Fibroblast of mammary gland (primary cell): ENCODE measurements around the gene CHRNA5.
"Not testable (repeated sequence)": the region's sequence is repeated elsewhere in the genome, so short reads cannot be mapped to it uniquely, and the experiment has no call there.

ENCODE experiments used
- DNase-seq: peaks from one replicate; pipeline ENCODE4 v3.0.0-alpha.2; 2010; ENCODE audit warnings: low read depth
- H3K4me3 ChIP-seq: 2 replicates; pipeline ENCODE4 v1.5.1; 2011; ENCODE audit warnings: low read depth, mild to moderate bottlenecking, low read length, moderate library complexity; ENCODE audit not compliant: control insufficient read depth
- TF ChIP-seq, protein P1 (sequence below): conservative IDR thresholded peaks from 2 replicates; pipeline ENCODE4 v1.5.1; 2011; ENCODE audit warnings: low read depth, low read length, inconsistent platforms; ENCODE audit not compliant: control insufficient read depth, insufficient read depth

The CHRNA5 gene

DNA sequence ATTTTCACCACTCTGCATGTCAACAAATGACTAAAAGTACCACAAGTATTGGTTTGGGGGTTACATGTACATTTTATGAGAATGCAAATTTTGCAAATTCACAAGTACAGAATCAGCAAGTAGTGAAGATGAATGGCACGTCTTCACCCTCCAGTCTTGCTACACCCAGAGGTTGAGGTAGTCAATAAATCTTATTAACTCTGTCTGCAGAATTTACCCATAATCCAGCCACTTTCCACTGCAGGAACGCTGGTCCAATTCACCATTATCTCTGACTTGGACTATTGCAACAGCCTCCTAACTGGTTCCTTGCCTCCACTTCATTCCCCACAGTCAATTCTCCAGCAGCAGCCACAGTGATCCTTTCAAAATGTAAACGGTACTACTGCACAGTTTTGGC lies 14.5 kb upstream of the CHRNA5 start:
- TF ChIP-seq, protein P1, sequence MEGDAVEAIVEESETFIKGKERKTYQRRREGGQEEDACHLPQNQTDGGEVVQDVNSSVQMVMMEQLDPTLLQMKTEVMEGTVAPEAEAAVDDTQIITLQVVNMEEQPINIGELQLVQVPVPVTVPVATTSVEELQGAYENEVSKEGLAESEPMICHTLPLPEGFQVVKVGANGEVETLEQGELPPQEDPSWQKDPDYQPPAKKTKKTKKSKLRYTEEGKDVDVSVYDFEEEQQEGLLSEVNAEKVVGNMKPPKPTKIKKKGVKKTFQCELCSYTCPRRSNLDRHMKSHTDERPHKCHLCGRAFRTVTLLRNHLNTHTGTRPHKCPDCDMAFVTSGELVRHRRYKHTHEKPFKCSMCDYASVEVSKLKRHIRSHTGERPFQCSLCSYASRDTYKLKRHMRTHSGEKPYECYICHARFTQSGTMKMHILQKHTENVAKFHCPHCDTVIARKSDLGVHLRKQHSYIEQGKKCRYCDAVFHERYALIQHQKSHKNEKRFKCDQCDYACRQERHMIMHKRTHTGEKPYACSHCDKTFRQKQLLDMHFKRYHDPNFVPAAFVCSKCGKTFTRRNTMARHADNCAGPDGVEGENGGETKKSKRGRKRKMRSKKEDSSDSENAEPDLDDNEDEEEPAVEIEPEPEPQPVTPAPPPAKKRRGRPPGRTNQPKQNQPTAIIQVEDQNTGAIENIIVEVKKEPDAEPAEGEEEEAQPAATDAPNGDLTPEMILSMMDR, result no peak
- no peak overlapping the region for H3K4me3 ChIP-seq
- DNase-seq, result no peak

DNA sequence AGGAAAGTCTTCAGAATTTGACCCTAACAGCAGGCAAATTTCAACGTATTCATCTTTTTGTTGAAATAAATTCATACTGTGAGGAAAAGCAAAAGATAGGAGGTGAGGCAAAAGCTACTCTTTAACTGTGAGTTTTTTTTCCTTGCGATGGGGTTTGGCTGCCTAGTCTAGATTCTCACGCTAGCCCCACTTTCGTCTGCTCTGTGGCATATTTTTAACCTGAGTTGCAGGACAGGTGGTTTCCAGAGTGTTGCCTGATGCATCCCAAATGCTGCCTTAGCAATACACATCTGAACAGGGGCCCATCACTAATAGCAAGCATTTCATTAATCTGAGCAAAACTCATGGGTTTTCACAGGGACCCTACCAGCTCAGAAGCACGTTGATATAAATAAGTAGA lies 13.4 kb upstream of the CHRNA5 start:
- TF ChIP-seq, protein P1, result no peak
- no peak overlapping the region for H3K4me3 ChIP-seq
- no peak for DNase-seq

DNA sequence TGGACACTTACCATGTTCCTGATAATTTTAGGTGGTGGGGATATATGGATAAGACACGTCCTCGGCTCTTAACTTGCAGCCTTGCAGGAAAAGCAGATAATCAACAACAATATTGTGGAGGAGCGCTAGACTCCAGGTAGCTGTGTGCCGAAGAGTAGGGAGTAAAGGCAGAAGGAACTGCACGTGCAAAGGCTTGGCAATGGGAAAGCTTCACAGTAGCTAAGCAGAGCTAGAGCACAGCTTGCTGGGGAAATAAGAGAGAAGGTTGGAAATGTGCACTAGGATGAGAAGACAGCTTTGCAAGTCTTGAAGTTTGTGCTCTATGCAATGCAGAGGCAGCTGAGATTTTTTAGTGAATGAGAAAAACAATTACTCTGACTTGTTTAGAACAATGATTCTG lies 12.7 kb upstream of the CHRNA5 start:
- H3K4me3 ChIP-seq, result no peak overlapping the region
- TF ChIP-seq, protein P1, result no peak

GRCh38 chr15:78560201-78560600 lies 5.1 kb upstream of the CHRNA5 start:
- DNase-seq, H3K4me3 ChIP-seq: not testable (repeated sequence)

More for the DNA sequence above, 12.7 kb upstream of the CHRNA5 start:
- DNase-seq, result no peak

DNA sequence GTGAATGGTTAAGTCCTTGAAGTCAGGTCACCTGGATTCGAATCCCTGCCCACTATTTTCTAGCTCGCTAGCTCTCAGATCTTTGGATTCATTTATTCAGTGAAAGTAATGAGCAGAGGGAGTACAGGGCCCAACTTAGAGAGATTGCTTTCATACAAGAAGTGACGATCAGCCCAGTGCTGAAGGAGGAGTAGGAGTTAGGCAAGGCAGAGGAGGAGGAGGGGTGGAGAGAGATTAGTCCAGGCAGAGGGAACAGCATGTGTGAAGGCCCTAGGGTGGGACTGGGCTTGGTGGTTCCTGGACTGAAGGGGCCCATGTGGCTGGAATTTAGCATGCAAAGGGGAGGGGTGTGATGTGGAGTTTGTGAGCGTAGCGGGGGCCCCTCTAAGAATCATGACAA lies 3.8 kb upstream of the CHRNA5 start:
- no peak overlapping the region for H3K4me3 ChIP-seq
- TF ChIP-seq, protein P1, result no peak
- DNase-seq, result no peak

DNA sequence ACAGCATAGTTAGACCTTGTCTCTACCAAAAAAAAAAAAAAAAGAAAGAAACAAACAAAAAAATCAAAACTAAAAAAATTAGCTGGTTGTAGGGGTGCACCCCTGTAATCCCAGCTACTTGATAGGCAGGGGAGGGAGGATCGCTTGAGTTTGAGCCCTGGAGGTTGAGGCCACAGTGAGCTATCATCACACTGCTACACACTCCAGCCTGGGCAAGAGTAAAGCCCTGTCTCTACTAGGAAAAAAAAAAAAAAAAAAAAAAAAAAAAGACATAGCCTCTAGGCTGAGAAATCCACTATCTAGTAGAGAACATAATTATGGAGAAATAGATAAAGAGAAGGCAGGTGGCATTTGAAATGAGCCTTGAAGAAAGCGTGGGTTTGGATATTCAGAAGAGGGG lies 2.2 kb upstream of the CHRNA5 start:
- TF ChIP-seq, protein P1, result no peak
- DNase-seq, result no peak
- no peak overlapping the region for H3K4me3 ChIP-seq

DNA sequence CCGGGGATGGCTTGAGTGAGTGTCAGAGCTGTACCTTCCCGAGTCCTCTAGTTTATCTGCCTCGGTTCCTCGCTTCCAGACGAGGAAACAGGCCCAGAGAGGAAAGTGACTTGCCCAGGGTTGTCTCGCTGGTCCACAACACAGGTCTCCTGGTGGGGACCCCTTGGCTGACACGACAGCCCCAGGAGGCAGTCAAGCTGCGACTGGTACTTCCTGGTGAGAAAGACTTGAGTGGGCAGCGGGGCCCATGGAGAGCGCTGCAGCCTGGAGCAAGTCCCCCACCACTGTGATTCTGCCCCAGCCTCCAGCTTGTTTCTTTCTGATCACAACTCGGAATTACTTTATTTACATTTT lies 600 bp upstream of the CHRNA5 start:
- DNase-seq, result no peak
- H3K4me3 ChIP-seq, result no peak overlapping the region
- TF ChIP-seq, protein P1, result no peak
